IPS-15b (cell line): ENCODE measurements around the gene ABHD16A.
A peak's percentile ranks its signal among the peaks of the same experiment; 100 is the strongest.

ENCODE experiments used
- H3K27me3 ChIP-seq: one replicate; pipeline ENCODE4 v1.6.1; 2013; ENCODE audit warnings: low read length; ENCODE audit not compliant: control insufficient read depth, insufficient read depth
- H3K36me3 ChIP-seq: one replicate; pipeline ENCODE4 v1.6.1; 2013; ENCODE audit warnings: low read length; ENCODE audit not compliant: control insufficient read depth, insufficient read depth
- H3K4me1 ChIP-seq: one replicate; pipeline ENCODE4 v1.6.1; 2013; ENCODE audit warnings: mild to moderate bottlenecking, low read length; ENCODE audit not compliant: control insufficient read depth, insufficient read depth
- H3K4me3 ChIP-seq: one replicate; pipeline ENCODE4 v1.5.1; 2013; ENCODE audit warnings: low read depth, low read length
- H3K9ac ChIP-seq: one replicate; pipeline ENCODE4 v1.6.1; 2013; ENCODE audit warnings: low read depth, mild to moderate bottlenecking, low read length
- H3K9me3 ChIP-seq: one replicate; pipeline ENCODE4 v1.6.1; 2013; ENCODE audit warnings: mild to moderate bottlenecking, low read length; ENCODE audit not compliant: control insufficient read depth, insufficient read depth

The ABHD16A gene

GRCh38 chr6:31691078-31691463 is 12.1 kb downstream of the ABHD16A start:
- H3K27me3 ChIP-seq, result no peaks in the 10 kb centered on the region
- H3K36me3 ChIP-seq, result peaks cover 32% of the 10 kb centered on the region
- peaks cover 2% of the 10 kb centered on the region for H3K4me1 ChIP-seq
- H3K9me3 ChIP-seq, result no peaks in the 10 kb centered on the region
- H3K9ac ChIP-seq, result no peak overlapping the region
- H3K4me3 ChIP-seq, result no peak overlapping the region

GRCh38 chr6:31690231-31691077 is 12.7 kb downstream of the ABHD16A start:
- Histone ChIP-seq H3K9ac (no peak overlapping the region), H3K9me3 (no peaks in the 10 kb centered on the region), H3K36me3 (peaks cover 32% of the 10 kb centered on the region), H3K27me3 (no peaks in the 10 kb centered on the region), H3K4me3 (no peak overlapping the region), H3K4me1 (peaks cover 2% of the 10 kb centered on the region)

- H3K9me3 ChIP-seq, result no peaks in the 10 kb centered on the region
- H3K4me1 ChIP-seq, result peaks cover 2% of the 10 kb centered on the region
- H3K36me3 ChIP-seq, result peaks cover 28% of the 10 kb centered on the region
- H3K4me3 ChIP-seq, result no peak overlapping the region
- H3K9ac ChIP-seq, result no peak overlapping the region
- no peaks in the 10 kb centered on the region for H3K27me3 ChIP-seq
These were observed 13.6 kb downstream of the ABHD16A start for GRCh38 chr6:31689249-31690110.

- Histone ChIP-seq H3K4me3 (no peak overlapping the region), H3K9me3 (no peaks in the 10 kb centered on the region), H3K9ac (no peak overlapping the region), H3K36me3 (peaks cover 28% of the 10 kb centered on the region), H3K4me1 (peaks cover 2% of the 10 kb centered on the region), H3K27me3 (no peaks in the 10 kb centered on the region)
These were observed 15.0 kb downstream of the ABHD16A start for GRCh38 chr6:31687860-31688693.

GRCh38 chr6:31687321-31687720 is 15.8 kb downstream of the ABHD16A start:
- H3K9ac ChIP-seq, result no peak overlapping the region
- H3K36me3 ChIP-seq, result peaks cover 28% of the 10 kb centered on the region
- H3K4me3 ChIP-seq, result no peak overlapping the region
- H3K27me3 ChIP-seq, result peaks cover under 1% of the 10 kb centered on the region
- H3K4me1 ChIP-seq, result peaks cover 2% of the 10 kb centered on the region
- no peaks in the 10 kb centered on the region for H3K9me3 ChIP-seq

GRCh38 chr6:31686483-31686882 is 16.6 kb downstream of the ABHD16A start:
- peaks cover 2% of the 10 kb centered on the region for H3K4me1 ChIP-seq
- peaks cover 7% of the 10 kb centered on the region for H3K27me3 ChIP-seq
- H3K36me3 ChIP-seq, result peaks cover 25% of the 10 kb centered on the region
- H3K4me3 ChIP-seq, result no peak overlapping the region
- no peaks in the 10 kb centered on the region for H3K9me3 ChIP-seq
- no peak overlapping the region for H3K9ac ChIP-seq

GRCh38 chr6:31683591-31683990 is 19.5 kb downstream of the ABHD16A start:
- Histone ChIP-seq H3K36me3 (peaks cover 10% of the 10 kb centered on the region), H3K4me1 (peaks cover 2% of the 10 kb centered on the region), H3K4me3 (peak overlapping the region; percentile 53), H3K27me3 (peaks cover 10% of the 10 kb centered on the region), H3K9me3 (no peaks in the 10 kb centered on the region), H3K9ac (no peak overlapping the region)

GRCh38 chr6:31681135-31681671 is 21.9 kb downstream of the ABHD16A start:
- H3K27me3 ChIP-seq, result peaks cover 10% of the 10 kb centered on the region
- no peaks in the 10 kb centered on the region for H3K9me3 ChIP-seq
- no peak overlapping the region for H3K9ac ChIP-seq
- peaks cover 2% of the 10 kb centered on the region for H3K4me1 ChIP-seq
- H3K4me3 ChIP-seq, result peak overlapping the region; percentile 64
- H3K36me3 ChIP-seq, result no peaks in the 10 kb centered on the region

- H3K4me3 ChIP-seq, result peak within 1 kb of the TSS; percentile 64
- H3K9ac ChIP-seq, result peak within 1 kb of the TSS; percentile 65
- H3K4me1 ChIP-seq, result peaks cover 2% of the 10 kb centered on the region
- no peaks in the 10 kb centered on the region for H3K36me3 ChIP-seq
- H3K9me3 ChIP-seq, result no peaks in the 10 kb centered on the region
- H3K27me3 ChIP-seq, result peaks cover 10% of the 10 kb centered on the region
These were observed 22.6 kb downstream of the ABHD16A start, which contains the start of gene LY6G5C for GRCh38 chr6:31680226-31681134. Gene LY6G5C, minus strand, starts transcription at chr6:31681067. Its CDS starts 694 bp downstream, at chr6:31680373.

GRCh38 chr6:31677955-31678354 is 25.2 kb downstream of the ABHD16A start:
- no peaks in the 10 kb centered on the region for H3K9me3 ChIP-seq
- H3K36me3 ChIP-seq, result no peaks in the 10 kb centered on the region
- H3K4me1 ChIP-seq, result peaks cover 2% of the 10 kb centered on the region
- no peak overlapping the region for H3K9ac ChIP-seq
- H3K27me3 ChIP-seq, result peaks cover 10% of the 10 kb centered on the region
- no peak overlapping the region for H3K4me3 ChIP-seq
